ENCODE results near the gene PRTFDC1. TPM values are rescaled to one million over a fixed set of nuclear protein-coding genes. Genes with fewer than 3 reads are reported as not detected.

The PRTFDC1 gene
- total and polyA plus RNA-seq, 2 of the 13 experiments (the other 11 are each of a cell fraction or from before 2014, with no cell fraction given), result not detected

DNA sequence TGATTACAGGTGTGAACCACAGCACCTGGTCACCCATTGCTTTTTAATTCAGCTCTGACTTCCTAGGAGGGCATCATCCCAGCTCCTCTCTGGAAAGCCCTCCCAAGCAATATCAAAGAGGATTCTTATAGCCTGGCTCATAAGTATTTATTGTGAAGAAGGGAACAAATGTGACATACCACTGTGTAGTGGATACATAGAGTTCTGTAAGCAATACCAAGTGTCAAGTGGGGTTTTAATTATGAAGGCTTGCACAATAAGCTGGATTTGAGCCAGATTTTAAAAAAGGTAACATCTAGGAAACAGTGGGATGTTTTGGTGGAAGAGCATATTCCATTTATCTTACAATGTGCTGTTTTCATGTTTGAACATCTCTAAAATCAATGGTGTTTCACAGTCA lies 19.0 kb upstream of the PRTFDC1 start:
- ChIA-PET CTCF (ENCODE audit: low intra/inter-chr PET ratio, low total read pairs) (no interaction called here), POLR2A (no interaction called here)
- Histone ChIP-seq H3K4me2 (ENCODE audit: low read depth, low read length) (no peak overlapping the region), H4K20me1 (ENCODE audit: insufficient read depth, low read length) (no peaks in the 10 kb centered on the region), H3K36me3 (replicated peaks in 1 of 2; ENCODE audit: control insufficient read depth in 1 of 2, insufficient read depth in 2 of 2, low read length in 2 of 2) (no peaks in the 10 kb centered on the region), H2AFZ (ENCODE audit: low read length) (no peak overlapping the region), H3K9ac (ENCODE audit: insufficient read depth, low read depth, low read length) (no peak overlapping the region), H3K4me3 (replicated peaks in 1 of 3; ENCODE audit: insufficient read depth in 1 of 3, low read depth in 2 of 3, low read length in 3 of 3) (no peak overlapping the region), H3K9me3 (ENCODE audit: low read length) (no peaks in the 10 kb centered on the region), H3K27me3 (ENCODE audit: control insufficient read depth in 1 of 2, insufficient read depth in 2 of 2, low read length in 2 of 2) (no peaks in the 10 kb centered on the region), H3K79me2 (ENCODE audit: insufficient read depth, low read length) (no peaks in the 10 kb centered on the region), H3K27ac (ENCODE audit: extremely low read length, insufficient read depth, low read length) (no peak overlapping the region), H3K4me1 (ENCODE audit: insufficient read depth, low read length) (peaks cover 23% of the 10 kb centered on the region)
- in situ Hi-C loops (cut with HindIII; ENCODE audit: extremely low pct_ligation_motif_present, low pct_unique_long_range_greater_than_20kb), result no loop called here
- no peak for TF ChIP-seq EED (CRISPR knock-in tag; IDR thresholded peaks at IDR 0.05)
- TF ChIP-seq ZFP36L1 (CRISPR knock-in tag; IDR thresholded peaks at IDR 0.05), result no peak
- no peak for TF ChIP-seq ZNF577 (CRISPR knock-in tag; IDR thresholded peaks at IDR 0.05; ENCODE audit: borderline replicate concordance, low read depth)
- TF ChIP-seq, protein P1, sequence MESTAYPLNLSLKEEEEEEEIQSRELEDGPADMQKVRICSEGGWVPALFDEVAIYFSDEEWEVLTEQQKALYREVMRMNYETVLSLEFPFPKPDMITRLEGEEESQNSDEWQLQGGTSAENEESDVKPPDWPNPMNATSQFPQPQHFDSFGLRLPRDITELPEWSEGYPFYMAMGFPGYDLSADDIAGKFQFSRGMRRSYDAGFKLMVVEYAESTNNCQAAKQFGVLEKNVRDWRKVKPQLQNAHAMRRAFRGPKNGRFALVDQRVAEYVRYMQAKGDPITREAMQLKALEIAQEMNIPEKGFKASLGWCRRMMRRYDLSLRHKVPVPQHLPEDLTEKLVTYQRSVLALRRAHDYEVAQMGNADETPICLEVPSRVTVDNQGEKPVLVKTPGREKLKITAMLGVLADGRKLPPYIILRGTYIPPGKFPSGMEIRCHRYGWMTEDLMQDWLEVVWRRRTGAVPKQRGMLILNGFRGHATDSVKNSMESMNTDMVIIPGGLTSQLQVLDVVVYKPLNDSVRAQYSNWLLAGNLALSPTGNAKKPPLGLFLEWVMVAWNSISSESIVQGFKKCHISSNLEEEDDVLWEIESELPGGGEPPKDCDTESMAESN (CRISPR knock-in tag; conservative IDR thresholded peaks at IDR 0.05), result no peak
- no peak for TF ChIP-seq ZNF101 (CRISPR knock-in tag; IDR thresholded peaks at IDR 0.05; ENCODE audit: borderline replicate concordance, low read depth)
- no peak for TF ChIP-seq ZNF138 (CRISPR knock-in tag; IDR thresholded peaks at IDR 0.05; ENCODE audit: low read depth)
- DNase-seq (ENCODE audit: low spot score) (no peak), ATAC-seq (no peak), FAIRE-seq (no peak)
- intact Hi-C loops (cut with micrococcal nuclease; ENCODE audit: unreplicated experiment), result loop anchor here (5.0 kb wide), 1 partner anchor 46 kb away; the partner anchor contains the start of genes ENKUR and THNSL1
- no TSS peak for BruUV-seq (replicated peaks)

DNA sequence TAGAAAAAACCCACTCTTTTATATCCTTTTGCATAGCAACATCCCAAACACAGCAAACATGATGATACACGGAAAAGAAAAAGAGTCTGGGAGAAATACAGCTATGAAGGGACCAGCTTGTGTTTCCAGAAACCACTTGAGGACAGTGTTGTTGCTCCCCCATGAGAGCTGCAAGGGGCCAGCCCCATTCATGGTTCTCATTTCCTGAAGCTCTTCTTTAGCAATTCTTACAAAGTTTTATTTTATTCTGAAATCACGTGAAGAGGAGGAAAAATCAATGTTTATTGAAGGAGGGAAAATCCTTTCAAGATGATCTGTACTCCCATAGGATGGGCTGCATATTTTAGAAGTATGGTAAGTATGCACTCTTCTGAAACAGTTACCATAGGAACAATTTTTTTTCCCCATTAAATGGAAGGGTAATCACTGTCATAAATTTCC lies 17.5 kb upstream of the PRTFDC1 start:
- CTCF ChIA-PET (ENCODE audit: low intra/inter-chr PET ratio, low total read pairs), result no interaction called here
- no peaks in the 10 kb centered on the region for H4K20me1 ChIP-seq (ENCODE audit: insufficient read depth, low read length)
- H3K4me2 ChIP-seq (ENCODE audit: low read depth, low read length), result no peak overlapping the region
- DNase-seq (ENCODE audit: low spot score) (no peak), FAIRE-seq (no peak), ATAC-seq (no peak)
- H3K9ac ChIP-seq (ENCODE audit: insufficient read depth, low read depth, low read length), result no peak overlapping the region
- POLR2A ChIA-PET, result no interaction called here
- H3K4me1 ChIP-seq (ENCODE audit: insufficient read depth, low read length), result peaks cover 23% of the 10 kb centered on the region
- WGBS (ENCODE audit: low lambda C conversion rate), result 63% methylated on average over 2 of the region's 2 CpGs
- no peaks in the 10 kb centered on the region for H3K27me3 ChIP-seq (ENCODE audit: control insufficient read depth in 1 of 2, insufficient read depth in 2 of 2, low read length in 2 of 2)
- no peak overlapping the region for H3K27ac ChIP-seq (ENCODE audit: extremely low read length, insufficient read depth, low read length)
- H2AFZ ChIP-seq (ENCODE audit: low read length), result no peak overlapping the region
- no peaks in the 10 kb centered on the region for H3K36me3 ChIP-seq (replicated peaks in 1 of 2; ENCODE audit: control insufficient read depth in 1 of 2, insufficient read depth in 2 of 2, low read length in 2 of 2)
- H3K4me3 ChIP-seq (replicated peaks in 1 of 3; ENCODE audit: insufficient read depth in 1 of 3, low read depth in 2 of 3, low read length in 3 of 3), result no peak overlapping the region
- in situ Hi-C loops (cut with HindIII; ENCODE audit: extremely low pct_ligation_motif_present, low pct_unique_long_range_greater_than_20kb) (no loop called here), intact Hi-C loops (cut with micrococcal nuclease; ENCODE audit: unreplicated experiment) (loop anchor here (5.0 kb wide), 1 partner anchor 47 kb away; the partner anchor contains the start of genes ENKUR and THNSL1)
- BruUV-seq (replicated peaks), result no TSS peak
- H3K9me3 ChIP-seq (ENCODE audit: low read length), result no peaks in the 10 kb centered on the region
- H3K79me2 ChIP-seq (ENCODE audit: insufficient read depth, low read length), result no peaks in the 10 kb centered on the region
- TF ChIP-seq SYNCRIP (IDR thresholded peaks at IDR 0.05; ENCODE audit: insufficient read depth, low read depth, low read length), result no peak
- TF ChIP-seq ZNF841 (CRISPR knock-in tag; IDR thresholded peaks at IDR 0.05; ENCODE audit: borderline replicate concordance), result no peak
- no peak for TF ChIP-seq XRCC5 (optimal IDR thresholded peaks at IDR 0.05; ENCODE audit: low read length)
- TF ChIP-seq ATF7 (IDR thresholded peaks at IDR 0.05), result no peak
- no peak for TF ChIP-seq ATF7 (CRISPR knock-in tag; IDR thresholded peaks at IDR 0.05)
- TF ChIP-seq ZNF207 (IDR thresholded peaks at IDR 0.05; ENCODE audit: borderline replicate concordance), result no peak
- no peak for TF ChIP-seq ZSCAN9 (CRISPR knock-in tag; IDR thresholded peaks at IDR 0.05; ENCODE audit: borderline replicate concordance)
- TF ChIP-seq ISL2 (CRISPR knock-in tag; IDR thresholded peaks at IDR 0.05), result no peak
- TF ChIP-seq MYNN (CRISPR knock-in tag; IDR thresholded peaks at IDR 0.05; ENCODE audit: low read depth), result no peak
- no peak for TF ChIP-seq IKZF1 (IDR thresholded peaks at IDR 0.05)
- TF ChIP-seq, protein P2, sequence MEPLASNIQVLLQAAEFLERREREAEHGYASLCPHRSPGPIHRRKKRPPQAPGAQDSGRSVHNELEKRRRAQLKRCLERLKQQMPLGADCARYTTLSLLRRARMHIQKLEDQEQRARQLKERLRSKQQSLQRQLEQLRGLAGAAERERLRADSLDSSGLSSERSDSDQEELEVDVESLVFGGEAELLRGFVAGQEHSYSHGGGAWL (CRISPR knock-in tag; IDR thresholded peaks at IDR 0.05), result no peak
- no peak for TF ChIP-seq ZNF383 (CRISPR knock-in tag; IDR thresholded peaks at IDR 0.05; ENCODE audit: borderline replicate concordance)
- TF ChIP-seq ZNF34 (CRISPR knock-in tag; IDR thresholded peaks at IDR 0.05; ENCODE audit: borderline replicate concordance), result no peak
- TF ChIP-seq GTF3A (CRISPR knock-in tag; conservative IDR thresholded peaks at IDR 0.05), result no peak
- TF ChIP-seq RFX5 (IDR thresholded peaks at IDR 0.05; ENCODE audit: low read depth, low read length), result no peak
